NCI-H146 (cell line): ENCODE results near the gene SLC25A33.
"Not testable (repeated sequence)": the region's sequence is repeated elsewhere in the genome, so short reads cannot be mapped to it uniquely, and the experiment has no call there.

Experiments used
- DNase-seq: peaks from one replicate; lab custom pipeline; 2025; lab: John Stamatoyannopoulos, UW

SLC25A33 gene

GRCh38 chr1:9621032-9621431 is 81.8 kb downstream of the SLC25A33 start:
- DNase-seq, result no peak

DNA sequence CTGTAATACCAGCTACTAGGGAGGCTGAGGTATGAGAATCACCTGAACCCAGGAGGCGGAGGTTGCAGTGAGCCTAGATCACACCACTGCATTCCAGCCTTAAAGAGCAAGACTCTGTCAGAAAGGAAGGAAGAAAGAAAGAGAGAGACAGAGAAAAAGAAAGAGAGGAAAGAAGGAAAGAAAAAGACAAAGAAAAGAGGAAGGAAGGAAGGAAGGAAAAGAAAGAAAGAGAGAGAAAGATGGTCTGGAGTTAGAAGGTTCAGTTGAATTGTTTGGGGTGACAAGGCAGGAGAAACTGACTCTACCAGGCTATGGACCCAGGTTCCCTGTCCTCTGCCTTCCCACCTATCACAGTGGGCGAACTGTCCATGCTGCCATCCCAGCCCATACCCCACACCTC is 84.8 kb downstream of the SLC25A33 start:
- no peak for DNase-seq

- not testable (repeated sequence) for DNase-seq
These were observed 85.8 kb downstream of the SLC25A33 start for GRCh38 chr1:9625030-9625429.

GRCh38 chr1:9626201-9626608 is 86.9 kb downstream of the SLC25A33 start:
- DNase-seq, result no peak

DNA sequence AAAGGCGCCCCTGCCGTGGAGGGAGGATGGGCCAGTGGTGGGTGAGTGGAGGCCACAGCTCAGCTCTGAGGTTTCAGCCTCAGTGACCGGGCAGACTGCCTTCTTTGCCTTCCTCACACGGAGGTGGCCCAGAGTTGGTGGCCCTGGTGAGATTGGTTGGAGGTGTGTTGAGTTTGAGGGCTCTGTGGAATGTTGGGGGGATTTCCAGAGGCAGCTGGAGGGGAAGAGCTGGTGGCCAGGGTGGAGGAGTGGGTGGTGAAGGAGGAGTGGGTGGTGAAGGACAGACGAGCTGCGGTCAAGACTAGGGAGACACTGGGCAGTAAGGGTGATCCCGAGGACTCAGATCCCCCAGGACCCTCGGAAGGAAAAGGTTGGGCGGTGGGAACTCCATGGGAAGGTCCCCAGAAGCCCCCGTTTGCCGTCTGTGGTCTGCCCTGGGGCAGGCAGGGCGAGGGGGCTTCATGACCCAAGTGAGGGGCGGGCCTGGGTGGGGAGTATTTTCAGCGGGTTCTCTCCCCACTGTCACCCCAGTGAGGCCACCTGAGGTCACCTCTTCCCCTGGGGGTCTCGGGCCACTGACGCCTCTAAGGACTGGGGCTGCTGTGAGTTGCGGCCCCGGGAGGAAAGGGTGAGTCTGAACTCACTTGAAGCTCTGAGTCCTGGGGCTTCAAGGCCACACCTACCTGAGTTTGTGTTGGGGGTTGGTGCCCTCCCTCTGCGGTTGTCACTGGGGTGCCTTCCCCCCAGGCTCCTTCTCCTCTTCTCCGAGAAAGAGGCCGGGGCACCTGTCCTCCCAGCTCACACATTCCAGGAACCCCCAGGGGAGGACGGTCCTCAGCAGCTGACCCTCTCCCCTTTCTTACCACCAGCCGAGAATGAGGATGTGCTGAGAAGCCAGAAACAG is 89.5 kb downstream of the SLC25A33 start:
- no peak for DNase-seq

DNA sequence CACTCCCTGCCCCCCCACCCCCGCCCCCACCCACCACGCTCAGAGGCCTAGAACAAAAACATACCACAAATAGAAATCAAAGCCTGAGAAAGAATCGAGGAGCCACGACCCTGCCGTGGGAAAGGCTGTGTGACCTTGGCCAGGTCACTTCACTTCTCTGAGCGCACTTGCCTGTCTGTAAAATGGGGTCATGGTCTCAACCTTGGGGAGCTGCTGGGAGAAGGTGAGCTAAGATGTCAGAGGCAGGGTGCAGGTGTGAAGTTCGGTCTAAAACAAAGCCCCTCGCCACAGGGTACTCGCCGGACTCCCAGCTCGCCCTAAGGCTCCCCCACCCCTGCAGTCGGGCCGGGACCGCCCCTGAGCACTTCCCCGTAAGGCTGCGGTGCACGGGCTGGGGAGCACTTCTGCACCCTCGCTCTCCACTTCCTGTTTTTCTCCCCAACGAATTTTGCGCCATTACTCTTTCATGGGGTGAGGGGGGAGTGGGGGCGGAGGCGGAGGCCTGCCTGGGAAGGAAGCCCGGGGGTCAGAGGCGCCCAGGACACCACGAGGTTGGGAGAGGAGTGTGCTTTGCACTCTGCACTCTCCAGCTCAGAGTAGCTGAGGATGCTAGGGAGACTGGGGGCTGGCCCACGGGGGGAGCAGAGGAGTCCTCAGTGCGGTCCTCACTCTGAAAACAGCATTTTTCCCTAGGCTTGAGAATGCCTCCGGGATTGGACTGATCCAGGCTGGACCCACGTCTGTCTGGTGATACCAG is 90.4 kb downstream of the SLC25A33 start:
- no peak for DNase-seq

DNA sequence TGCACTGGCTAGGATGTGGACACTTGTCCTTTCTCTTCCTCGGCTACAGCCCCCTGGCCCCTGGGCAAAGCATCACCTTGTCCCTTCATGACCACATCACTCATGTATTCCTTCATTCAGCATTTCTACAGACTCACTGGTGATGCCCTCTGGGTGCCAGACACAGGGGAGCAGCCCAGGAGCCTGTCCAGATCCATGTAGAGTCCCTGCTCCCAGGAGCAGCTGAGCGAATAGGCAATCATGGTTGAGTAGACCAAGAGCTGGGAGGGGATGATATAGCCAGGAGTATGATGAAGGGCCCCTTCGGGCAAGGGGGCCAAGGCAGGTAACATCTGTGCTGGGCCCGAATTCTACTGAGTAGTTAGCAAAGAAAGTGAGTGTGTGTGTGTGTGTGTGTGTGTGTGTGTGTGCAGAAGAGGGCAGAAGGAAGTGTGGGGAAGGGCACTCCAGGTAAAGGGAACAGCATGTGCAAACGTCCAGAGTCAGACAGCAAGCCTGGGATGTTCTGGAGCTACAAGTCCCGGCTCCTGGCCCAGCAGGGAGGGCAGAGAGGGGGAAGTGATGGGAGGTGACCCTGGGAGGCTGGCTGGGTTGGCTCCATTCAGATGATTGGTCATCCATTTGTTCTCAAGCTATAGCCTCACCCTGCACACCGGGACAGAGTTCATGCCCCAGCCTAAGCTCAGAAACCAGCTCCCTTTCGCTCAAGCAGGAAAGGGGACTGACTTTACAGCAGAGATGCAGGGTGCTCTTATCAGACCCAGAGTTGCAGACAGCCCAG is 91.3 kb downstream of the SLC25A33 start:
- no peak for DNase-seq

GRCh38 chr1:9631613-9632012 is 92.3 kb downstream of the SLC25A33 start:
- DNase-seq, result no peak

GRCh38 chr1:9633493-9633892 is 94.2 kb downstream of the SLC25A33 start:
- DNase-seq, result no peak

- no peak for DNase-seq
These were observed 95.3 kb downstream of the SLC25A33 start for GRCh38 chr1:9634582-9634981.
